AG04450 (cell line): Measurements from ENCODE around the gene TEC. TPM values are rescaled to one million over a fixed set of nuclear protein-coding genes. Genes with fewer than 3 reads are reported as not detected.

ENCODE experiments used
- CTCF ChIA-PET: fragments of 300-600, 350-600 bp; formaldehyde crosslinking; extraction: SDS; loops from one replicate; lab custom pipeline; 2022; ENCODE audit warnings: antibody characterized with exemption, inconsistent platforms; lab: Charles Lee
- POLR2A ChIA-PET: fragments of 350-600 bp; formaldehyde crosslinking; extraction: SDS; loops from one replicate; lab custom pipeline; 2021; ENCODE audit warnings: antibody characterized with exemption, inconsistent platforms; lab: Yijun Ruan, JAX
- DNase-seq: peaks from one replicate; pipeline ENCODE4 v3.0.0-alpha.2; 2011; ENCODE audit warnings: low read depth, low spot score
- H3K27ac ChIP-seq: one replicate; pipeline ENCODE4 v1.5.1; 2012; ENCODE audit warnings: low read depth, low read length, control low read depth
- H3K27me3 ChIP-seq: one replicate; pipeline ENCODE4 v1.6.0; 2012; ENCODE audit warnings: low read length; ENCODE audit not compliant: control insufficient read depth, insufficient read depth
- H3K4me3 ChIP-seq: 2 replicates; pipeline ENCODE4 v1.5.1; 2011; ENCODE audit warnings: mild to moderate bottlenecking, low read depth, low read length, control low read depth
- H3K9me3 ChIP-seq: 2 replicates; pipeline ENCODE4 v1.5.1; 2012; ENCODE audit warnings: low read length; ENCODE audit not compliant: control insufficient read depth, insufficient read depth
- polyA plus RNA-seq: library from polyadenylated mRNA; depleted of rRNA; stranded (reverse); fragments of >200 nt; gene quantifications from 2 replicates; pipeline ENCODE4 v1.2.3, GENCODE V29; 2011; rRNA removed
- small RNA-seq: library from RNA; depleted of rRNA; stranded (forward); fragments of <200 nt; gene quantifications from one replicate; pipeline ENCODE3, GENCODE V24; 2012; ENCODE audit warnings: low read depth; ENCODE audit not compliant: insufficient read length
- TF ChIP-seq, protein P1 (sequence below): IDR thresholded peaks from 2 replicates; pipeline ENCODE4 v1.5.1; 2011; ENCODE audit warnings: low read depth, low read length, control low read depth, inconsistent platforms

Gene TEC
- polyA plus RNA-seq, 1 experiment = 0.21 TPM

- TF ChIP-seq, protein P1, sequence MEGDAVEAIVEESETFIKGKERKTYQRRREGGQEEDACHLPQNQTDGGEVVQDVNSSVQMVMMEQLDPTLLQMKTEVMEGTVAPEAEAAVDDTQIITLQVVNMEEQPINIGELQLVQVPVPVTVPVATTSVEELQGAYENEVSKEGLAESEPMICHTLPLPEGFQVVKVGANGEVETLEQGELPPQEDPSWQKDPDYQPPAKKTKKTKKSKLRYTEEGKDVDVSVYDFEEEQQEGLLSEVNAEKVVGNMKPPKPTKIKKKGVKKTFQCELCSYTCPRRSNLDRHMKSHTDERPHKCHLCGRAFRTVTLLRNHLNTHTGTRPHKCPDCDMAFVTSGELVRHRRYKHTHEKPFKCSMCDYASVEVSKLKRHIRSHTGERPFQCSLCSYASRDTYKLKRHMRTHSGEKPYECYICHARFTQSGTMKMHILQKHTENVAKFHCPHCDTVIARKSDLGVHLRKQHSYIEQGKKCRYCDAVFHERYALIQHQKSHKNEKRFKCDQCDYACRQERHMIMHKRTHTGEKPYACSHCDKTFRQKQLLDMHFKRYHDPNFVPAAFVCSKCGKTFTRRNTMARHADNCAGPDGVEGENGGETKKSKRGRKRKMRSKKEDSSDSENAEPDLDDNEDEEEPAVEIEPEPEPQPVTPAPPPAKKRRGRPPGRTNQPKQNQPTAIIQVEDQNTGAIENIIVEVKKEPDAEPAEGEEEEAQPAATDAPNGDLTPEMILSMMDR = no peak
- DNase-seq = no peak
- H3K27ac ChIP-seq = no peak overlapping the region
- ChIA-PET POLR2A (no interaction called here), CTCF (no interaction called here)
- H3K4me3 ChIP-seq = no peak overlapping the region
- no peaks in the 10 kb centered on the region for H3K9me3 ChIP-seq
- no peaks in the 10 kb centered on the region for H3K27me3 ChIP-seq
Observed at GRCh38 chr4:48093991-48094416, 175.6 kb downstream of the TEC start.

DNA sequence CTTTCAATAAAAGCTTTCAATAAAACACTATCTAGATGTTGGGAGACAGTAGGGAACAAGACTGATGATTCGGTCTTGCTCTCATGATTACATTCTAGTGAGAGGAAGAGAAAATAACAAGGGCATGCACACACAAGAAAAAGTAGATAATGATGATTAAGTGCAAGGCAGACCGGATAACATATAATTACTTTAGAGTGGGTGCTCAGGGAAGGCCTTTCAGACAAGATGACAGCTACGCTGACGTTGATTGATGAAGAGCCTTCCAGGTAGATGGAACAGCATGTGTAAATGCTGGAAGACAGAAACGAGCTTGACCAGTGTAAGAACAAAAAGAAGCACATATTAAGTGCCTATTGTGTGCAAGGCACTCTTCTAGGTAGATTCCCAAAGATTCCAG, 179.0 kb downstream of the TEC start:
- no peak overlapping the region for H3K4me3 ChIP-seq
- ChIA-PET POLR2A (no interaction called here), CTCF (interaction anchor here (0.6 kb wide), 1 partner anchor 10 kb away, joined by 6 read pairs; no protein-coding TSS in a partner anchor)
- TF ChIP-seq, protein P1 = no peak
- no peaks in the 10 kb centered on the region for H3K27me3 ChIP-seq
- DNase-seq = no peak
- H3K27ac ChIP-seq = no peak overlapping the region
- no peaks in the 10 kb centered on the region for H3K9me3 ChIP-seq

- H3K9me3 ChIP-seq = no peaks in the 10 kb centered on the region
- POLR2A ChIA-PET = interaction anchor here (0.6 kb wide), 1 partner anchor 9 kb away, joined by 5 read pairs; no protein-coding TSS in a partner anchor
- no peak overlapping the region for H3K4me3 ChIP-seq
- no peak overlapping the region for H3K27ac ChIP-seq
- no peak for DNase-seq
- TF ChIP-seq, protein P1 = no peak
- CTCF ChIA-PET = interaction anchor here (1.9 kb wide), 1 partner anchor 82 kb away, joined by 6 read pairs; no protein-coding TSS in a partner anchor
- H3K27me3 ChIP-seq = peaks cover 2% of the 10 kb centered on the region
Observed at GRCh38 chr4:48085821-48086589, 183.6 kb downstream of the TEC start.

Small RNAs within 50 kb of the gene (small RNA-seq; reads per million reads assigned to genes)
- gene RF00019 (not detected), gene RF00026 (not detected), gene RNU6-838P (not detected)

Other genes starting within 250 kb of the TEC start
- not detected in 2 replicates for gene TXK, start 135.6 kb downstream of the TEC start, polyA plus RNA-seq
- gene SLAIN2, start 71.7 kb upstream of the TEC start, polyA plus RNA-seq = 33.7 and 45.0 TPM in 2 replicates
- not detected in 2 replicates for gene SLC10A4, start 213.5 kb upstream of the TEC start, polyA plus RNA-seq
- not detected in 2 replicates for gene ZAR1, start 220.4 kb upstream of the TEC start, polyA plus RNA-seq